ENCODE data around the gene KRT5. TPM values are rescaled to one million over a fixed set of nuclear protein-coding genes. Genes with fewer than 3 reads are reported as not detected.

KRT5 gene
- total RNA-seq, 1 donor from 2014 or later = 1.6 TPM

DNA sequence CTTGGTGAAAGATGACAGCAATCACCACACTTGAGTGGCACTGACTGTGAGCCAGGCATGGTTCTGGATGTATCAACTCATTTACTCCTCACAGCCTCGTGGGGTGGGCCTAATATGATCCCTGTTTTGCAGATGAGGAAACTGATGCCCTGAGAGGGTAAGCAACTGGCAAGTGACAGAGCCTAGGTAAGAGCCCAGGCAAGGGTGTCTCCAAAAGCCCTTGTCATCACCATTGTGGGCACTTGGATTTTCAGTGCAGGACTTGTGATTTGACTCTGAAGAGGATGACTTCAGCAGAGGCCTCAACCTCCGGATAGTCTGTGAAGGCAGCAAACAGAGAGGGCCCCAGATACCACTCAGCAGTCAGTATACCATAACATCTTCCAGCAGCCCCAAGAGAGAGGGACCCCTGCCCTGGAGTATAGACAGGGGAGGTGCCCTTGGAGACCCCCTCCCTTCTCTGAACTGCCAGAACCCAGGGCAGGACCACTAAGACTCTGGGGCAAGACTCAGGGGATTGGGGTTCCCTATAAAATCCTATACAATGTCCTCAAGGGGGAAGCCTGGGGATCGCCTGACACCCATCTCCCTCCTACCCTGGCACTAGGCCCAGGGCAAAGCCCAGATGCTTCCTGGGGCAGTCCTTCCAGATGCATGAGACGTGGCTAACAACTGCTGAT is 7.1 kb upstream of the KRT5 start:
- DNase-seq (ENCODE audit: low spot score in 2 of 2) = peak in 1 of 2 donors; percentile 15

DNA sequence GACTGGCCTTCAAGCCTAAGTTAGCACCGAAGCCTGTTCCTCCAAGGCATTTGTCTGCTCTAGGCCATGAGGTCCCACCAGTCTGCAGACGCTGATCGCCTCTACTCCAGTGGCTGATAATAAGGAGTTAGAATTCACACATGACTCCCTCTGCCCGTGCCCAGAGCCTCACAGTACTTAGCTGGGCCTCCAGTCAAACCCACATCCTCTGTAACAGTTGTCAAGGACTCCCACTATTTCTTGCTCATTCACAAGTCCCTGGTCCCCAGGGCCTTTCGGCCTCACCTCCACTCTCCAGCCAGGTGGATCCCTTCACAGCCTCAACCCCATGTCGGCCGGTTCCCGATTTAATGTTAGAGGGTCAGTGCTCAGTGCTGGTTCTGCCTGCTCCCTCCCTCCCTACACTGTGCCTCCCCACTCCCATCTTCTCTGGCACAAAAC is 6.3 kb upstream of the KRT5 start:
- Histone ChIP-seq H3K27ac (no peak overlapping the region), H3K36me3 (no peaks in the 10 kb centered on the region), H3K4me3 (no peak overlapping the region), H3K4me1 (no peaks in the 10 kb centered on the region), H3K9me3 (no peaks in the 10 kb centered on the region), H3K27me3 (no peaks in the 10 kb centered on the region)
- intact Hi-C loops (cut with DNase I) = no loop called here
- TF ChIP-seq, protein P1, sequence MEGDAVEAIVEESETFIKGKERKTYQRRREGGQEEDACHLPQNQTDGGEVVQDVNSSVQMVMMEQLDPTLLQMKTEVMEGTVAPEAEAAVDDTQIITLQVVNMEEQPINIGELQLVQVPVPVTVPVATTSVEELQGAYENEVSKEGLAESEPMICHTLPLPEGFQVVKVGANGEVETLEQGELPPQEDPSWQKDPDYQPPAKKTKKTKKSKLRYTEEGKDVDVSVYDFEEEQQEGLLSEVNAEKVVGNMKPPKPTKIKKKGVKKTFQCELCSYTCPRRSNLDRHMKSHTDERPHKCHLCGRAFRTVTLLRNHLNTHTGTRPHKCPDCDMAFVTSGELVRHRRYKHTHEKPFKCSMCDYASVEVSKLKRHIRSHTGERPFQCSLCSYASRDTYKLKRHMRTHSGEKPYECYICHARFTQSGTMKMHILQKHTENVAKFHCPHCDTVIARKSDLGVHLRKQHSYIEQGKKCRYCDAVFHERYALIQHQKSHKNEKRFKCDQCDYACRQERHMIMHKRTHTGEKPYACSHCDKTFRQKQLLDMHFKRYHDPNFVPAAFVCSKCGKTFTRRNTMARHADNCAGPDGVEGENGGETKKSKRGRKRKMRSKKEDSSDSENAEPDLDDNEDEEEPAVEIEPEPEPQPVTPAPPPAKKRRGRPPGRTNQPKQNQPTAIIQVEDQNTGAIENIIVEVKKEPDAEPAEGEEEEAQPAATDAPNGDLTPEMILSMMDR (IDR thresholded peaks at IDR 0.05) = no peak
- DNase-seq (ENCODE audit: low spot score in 2 of 2) = peak in 1 of 2 donors; percentile 9

More for the DNA sequence above, 7.1 kb upstream of the KRT5 start:
- H3K4me1 ChIP-seq = no peaks in the 10 kb centered on the region
- H3K27ac ChIP-seq = no peak overlapping the region
- H3K9me3 ChIP-seq = no peaks in the 10 kb centered on the region
- intact Hi-C loops (cut with DNase I) = no loop called here
- no peaks in the 10 kb centered on the region for H3K36me3 ChIP-seq
- H3K4me3 ChIP-seq = no peak overlapping the region
- TF ChIP-seq, protein P1 (IDR thresholded peaks at IDR 0.05) = no peak
- H3K27me3 ChIP-seq = no peaks in the 10 kb centered on the region

DNA sequence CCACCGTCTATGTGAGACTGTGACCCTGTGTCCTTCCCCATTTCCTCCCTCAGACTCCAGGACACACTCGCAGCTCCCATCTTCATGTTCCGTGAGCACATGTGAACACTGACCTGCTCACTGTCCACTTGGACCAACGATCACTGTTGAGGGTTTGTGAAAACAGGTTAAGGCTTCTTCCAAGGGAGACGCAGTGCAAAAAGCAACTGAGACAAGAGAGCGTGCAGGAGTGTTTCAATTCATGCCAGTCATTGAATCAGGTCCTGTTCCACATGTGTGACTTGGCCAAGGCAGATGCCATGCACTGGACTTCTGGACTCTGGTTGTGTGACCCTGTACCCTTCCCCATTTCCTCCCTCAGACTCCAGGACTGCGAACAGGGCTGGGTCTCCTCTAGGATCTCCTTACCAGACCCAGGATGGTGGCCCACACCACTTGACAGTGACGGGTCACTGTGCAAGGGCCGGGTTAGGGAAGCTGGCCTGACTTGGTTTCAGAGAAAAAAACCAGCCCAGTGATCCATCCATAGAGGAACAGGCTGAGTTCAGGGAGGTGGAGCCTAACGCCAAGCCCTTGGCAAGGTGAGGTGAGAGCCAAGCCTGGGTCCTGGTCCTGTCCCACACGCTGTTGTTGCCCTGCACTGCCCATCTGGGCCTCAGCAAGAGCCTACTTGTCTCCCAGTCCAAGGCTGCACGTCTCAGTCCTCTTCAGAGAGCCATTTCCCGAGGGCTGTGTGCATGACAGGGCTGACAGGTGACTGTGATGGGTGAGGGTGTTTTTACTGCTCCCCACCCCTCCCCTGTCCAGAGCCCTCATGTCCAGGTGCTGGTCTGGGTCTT is 5.7 kb upstream of the KRT5 start:
- no peaks in the 10 kb centered on the region for H3K36me3 ChIP-seq
- H3K9me3 ChIP-seq = no peaks in the 10 kb centered on the region
- intact Hi-C loops (cut with DNase I) = no loop called here
- H3K27me3 ChIP-seq = no peaks in the 10 kb centered on the region
- H3K4me1 ChIP-seq = no peaks in the 10 kb centered on the region
- TF ChIP-seq, protein P1 (IDR thresholded peaks at IDR 0.05) = no peak
- H3K27ac ChIP-seq = no peak overlapping the region
- H3K4me3 ChIP-seq = no peak overlapping the region
- peak in 1 of 2 donors; percentile 35 for DNase-seq (ENCODE audit: low spot score in 2 of 2)

DNA sequence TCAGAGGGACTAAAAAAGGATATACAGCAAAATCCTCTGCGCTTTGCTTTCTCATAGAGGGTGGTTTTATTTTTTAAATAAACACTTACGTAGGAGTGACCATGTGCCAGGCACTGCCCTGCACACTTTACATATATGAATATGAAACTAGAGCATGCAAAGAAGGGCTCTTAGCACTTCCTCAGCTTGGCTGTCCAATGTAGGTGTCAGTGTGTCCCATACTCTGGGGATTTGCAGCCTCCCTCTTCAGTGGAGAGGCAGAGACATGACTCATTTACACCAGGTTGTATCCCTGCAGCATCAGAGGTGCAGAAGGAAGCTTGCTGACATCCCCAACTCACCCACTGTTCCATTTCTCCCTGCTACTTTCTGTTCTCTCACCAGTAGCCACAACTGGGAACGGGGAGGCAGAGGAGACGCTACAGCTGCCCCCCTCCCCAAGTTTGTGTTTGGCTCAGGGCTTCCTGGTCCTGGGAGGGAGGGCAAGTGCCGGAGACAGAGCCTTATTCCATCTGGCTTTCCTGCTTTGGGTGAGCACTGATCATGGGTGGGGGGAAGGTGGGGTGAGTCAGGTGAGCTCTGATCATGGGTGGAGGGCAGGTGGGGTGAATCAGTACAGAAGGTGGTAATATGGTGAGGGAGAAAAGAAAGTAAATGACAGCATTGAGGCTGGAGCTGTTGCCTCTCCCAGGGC is 4.9 kb upstream of the KRT5 start:
- no peaks in the 10 kb centered on the region for H3K27me3 ChIP-seq
- TF ChIP-seq, protein P1 (IDR thresholded peaks at IDR 0.05) = no peak
- DNase-seq (ENCODE audit: low spot score in 2 of 2) = peak in 1 of 2 donors; percentile 19
- H3K27ac ChIP-seq = no peak overlapping the region
- no peak overlapping the region for H3K4me3 ChIP-seq
- H3K9me3 ChIP-seq = no peaks in the 10 kb centered on the region
- intact Hi-C loops (cut with DNase I) = no loop called here
- H3K36me3 ChIP-seq = no peaks in the 10 kb centered on the region
- no peaks in the 10 kb centered on the region for H3K4me1 ChIP-seq

DNA sequence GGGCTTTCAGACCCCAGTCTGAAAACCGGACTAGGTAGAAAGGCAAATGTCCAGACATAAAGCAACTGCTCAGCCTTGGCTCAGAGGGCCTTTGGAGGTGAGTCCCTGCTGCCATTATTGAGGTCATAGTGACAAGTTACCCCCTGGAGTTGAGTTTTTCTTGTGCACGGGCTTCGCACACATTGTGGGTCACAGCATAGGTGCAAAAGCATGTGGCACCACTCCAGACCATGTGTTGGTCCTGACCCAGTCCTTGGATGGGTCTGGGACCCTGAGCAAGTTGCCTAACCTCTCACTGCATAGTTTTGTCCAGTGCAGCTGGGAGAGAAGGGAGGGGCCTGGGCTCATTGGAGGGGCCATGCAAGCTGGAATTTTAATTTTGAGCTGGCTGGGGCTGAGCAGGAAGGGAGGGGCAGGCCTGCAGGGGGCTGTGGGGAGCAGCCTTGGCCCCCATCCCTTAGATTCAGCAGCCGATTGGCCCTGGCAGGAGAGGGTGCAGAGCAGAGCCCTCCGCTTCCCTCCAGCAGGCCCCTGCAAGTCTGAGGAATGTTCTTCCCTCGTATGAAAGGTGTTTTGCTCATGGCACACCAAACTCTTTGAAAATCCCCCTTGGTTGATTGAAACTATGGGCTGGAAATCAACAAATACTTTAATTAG is 4.2 kb upstream of the KRT5 start:
- H3K27me3 ChIP-seq = no peaks in the 10 kb centered on the region
- H3K27ac ChIP-seq = no peak overlapping the region
- H3K36me3 ChIP-seq = no peaks in the 10 kb centered on the region
- H3K4me1 ChIP-seq = no peaks in the 10 kb centered on the region
- no peaks in the 10 kb centered on the region for H3K9me3 ChIP-seq
- peak in 1 of 2 donors; percentile 34 for DNase-seq (ENCODE audit: low spot score in 2 of 2)
- intact Hi-C loops (cut with DNase I) = no loop called here
- TF ChIP-seq, protein P1 (IDR thresholded peaks at IDR 0.05) = no peak
- H3K4me3 ChIP-seq = no peak overlapping the region
